Neuronal stem cell (in vitro differentiated cells): ENCODE data around the gene MT1H. TPM values are rescaled to one million over a fixed set of nuclear protein-coding genes. Genes with fewer than 3 reads are reported as not detected.
"Not testable (repeated sequence)": the region's sequence is repeated elsewhere in the genome, so short reads cannot be mapped to it uniquely, and the experiment has no call there.

Source experiments
- DNase-seq: peaks from one replicate; pipeline ENCODE4 v3.0.0-alpha.2; 2013; ENCODE audit warnings: low spot score
- H2AFZ ChIP-seq: one replicate; pipeline ENCODE4 v1.6.1; 2013; ENCODE audit warnings: mild to moderate bottlenecking, low read length, inconsistent platforms
- H2AK5ac ChIP-seq: 2 replicates; pipeline ENCODE4 v1.6.1; 2013; ENCODE audit warnings: low read depth, mild to moderate bottlenecking, inconsistent platforms, low read length, moderate library complexity, mixed read lengths
- H2BK120ac ChIP-seq: 2 replicates; pipeline ENCODE4 v1.6.1; 2013; ENCODE audit warnings: low read depth, mild to moderate bottlenecking, inconsistent platforms, low read length, moderate library complexity, mixed read lengths
- H2BK12ac ChIP-seq: one replicate; pipeline ENCODE4 v1.6.1; 2013; ENCODE audit warnings: low read length, inconsistent platforms
- H2BK15ac ChIP-seq: 2 replicates; pipeline ENCODE4 v1.6.1; 2013; ENCODE audit warnings: mild to moderate bottlenecking, low read length, inconsistent platforms, mixed read lengths
- H2BK5ac ChIP-seq: one replicate; pipeline ENCODE4 v1.6.1; 2013; ENCODE audit warnings: inconsistent platforms, mild to moderate bottlenecking, low read length, moderate library complexity
- H3K14ac ChIP-seq: one replicate; pipeline ENCODE4 v1.6.1; 2013; ENCODE audit warnings: low read length, inconsistent platforms
- H3K18ac ChIP-seq: 2 replicates; pipeline ENCODE4 v1.6.1; 2013; ENCODE audit warnings: low read length, inconsistent platforms
- H3K23ac ChIP-seq: 2 replicates; pipeline ENCODE4 v1.6.1; 2013; ENCODE audit warnings: low read depth, mild to moderate bottlenecking, mixed read lengths, low read length, inconsistent platforms; ENCODE audit not compliant: poor library complexity
- H3K27ac ChIP-seq: replicated peaks from 3 replicates; pipeline ENCODE4 v1.5.1; 2013; ENCODE audit warnings: low read length, inconsistent platforms
- H3K27me3 ChIP-seq, 3 experiments: 2 replicates each; pipeline ENCODE4 v1.6.1; 2013; ENCODE audit warnings: low read length in 3 of 3, mild to moderate bottlenecking in 2 of 3, inconsistent platforms in 1 of 3, low read depth in 1 of 3, mixed read lengths in 1 of 3, moderate library complexity in 1 of 3; ENCODE audit not compliant: control insufficient read depth in 3 of 3, insufficient read depth in 3 of 3
- H3K36me3 ChIP-seq, 2 donors: replicated peaks in 1 of 2; 2 replicates each; pipeline ENCODE4 v1.6.1; 2013; ENCODE audit warnings: low read length in 2 of 2; ENCODE audit not compliant: control insufficient read depth in 2 of 2, insufficient read depth in 2 of 2
- H3K4ac ChIP-seq: 2 replicates; pipeline ENCODE4 v1.6.1; 2013; ENCODE audit warnings: inconsistent platforms, mild to moderate bottlenecking, low read length, moderate library complexity
- H3K4me1 ChIP-seq, 2 donors: 1 replicate in 1 of 2; 2 replicates in 1 of 2; pipeline ENCODE4 v1.6.1; 2013; ENCODE audit warnings: low read length in 2 of 2, low read depth in 1 of 2; ENCODE audit not compliant: control insufficient read depth in 2 of 2, insufficient read depth in 1 of 2
- H3K4me2 ChIP-seq: one replicate; pipeline ENCODE4 v1.6.1; 2013; ENCODE audit warnings: mild to moderate bottlenecking, low read length, inconsistent platforms; ENCODE audit not compliant: insufficient read depth, poor library complexity, severe bottlenecking
- H3K4me3 ChIP-seq, 2 donors: 2 replicates each; pipeline ENCODE4 v1.5.1; 2013; ENCODE audit warnings: low read length in 2 of 2, mild to moderate bottlenecking in 2 of 2, inconsistent platforms in 1 of 2, moderate library complexity in 1 of 2
- H3K79me1 ChIP-seq: one replicate; pipeline ENCODE4 v1.6.1; 2013; ENCODE audit warnings: low read depth, mild to moderate bottlenecking, inconsistent platforms, low read length, moderate library complexity
- H3K9ac ChIP-seq: one replicate; pipeline ENCODE4 v1.6.1; 2013; ENCODE audit warnings: mild to moderate bottlenecking, low read depth, low read length, inconsistent platforms; ENCODE audit not compliant: poor library complexity
- H3K9me3 ChIP-seq, 2 donors: replicated peaks in 1 of 2; 2 replicates each; pipeline versions ENCODE3 to v1.6.1; 2013; ENCODE audit warnings: low read length in 2 of 2, mild to moderate bottlenecking in 2 of 2, inconsistent platforms in 1 of 2, low read depth in 1 of 2, mixed read lengths in 1 of 2, moderate library complexity in 1 of 2; ENCODE audit not compliant: control insufficient read depth in 2 of 2, insufficient read depth in 1 of 2
- H4K8ac ChIP-seq: one replicate; pipeline ENCODE4 v1.6.1; 2013; ENCODE audit warnings: low read depth, mild to moderate bottlenecking, inconsistent platforms, low read length, moderate library complexity
- H4K91ac ChIP-seq: one replicate; pipeline ENCODE4 v1.6.1; 2013; ENCODE audit warnings: low read length, low read depth, mild to moderate bottlenecking, inconsistent platforms; ENCODE audit not compliant: poor library complexity
- WGBS, 2 donors: extraction: QIAGEN DNeasy Blood & Tissue Kit; methylation state at CpG; one replicate each; pipeline ENCODE4 v1.1.7; 2013; ENCODE audit warnings: missing lambda C conversion rate in 2 of 2, mixed read lengths in 1 of 2; ENCODE audit not compliant: insufficient read length in 2 of 2, insufficient replicate concordance in 1 of 2; ENCODE audit errors: extremely low coverage in 2 of 2; 5-methylcytosine and 5-hydroxymethylcytosine counted together
- polyA plus RNA-seq, 2 experiments: library from polyadenylated mRNA; stranded (reverse); fragments of 200-250 nt; gene quantifications; one replicate each; pipeline ENCODE4 v1.2.3, GENCODE V29; 2013

The MT1H gene
- not detected for polyA plus RNA-seq (2013, experiment 1 of 2)
- polyA plus RNA-seq (2013, experiment 2 of 2): not detected

GRCh38 chr16:56669005-56669839, at the start of gene MT1H:
MT1H (plus strand) TSS chr16:56669814; CDS start chr16:56669885, 71 bp downstream.
- H3K9me3 ChIP-seq: peaks cover 0 to 2% of the 10 kb centered on the region in 2 donors
- no peak within 1 kb of the TSS for H3K9ac ChIP-seq
- H2BK5ac ChIP-seq: no peak within 1 kb of the TSS
- H3K36me3 ChIP-seq: no peaks in the 10 kb centered on the region
- no peak within 1 kb of the TSS for H2BK12ac ChIP-seq
- H2AK5ac ChIP-seq: no peak within 1 kb of the TSS
- H3K4ac ChIP-seq: no peak within 1 kb of the TSS
- H3K27ac ChIP-seq: no peak within 1 kb of the TSS
- H2BK15ac ChIP-seq: no peak within 1 kb of the TSS
- H3K4me3 ChIP-seq: no peak within 1 kb of the TSS
- no peaks in the 10 kb centered on the region for H3K79me1 ChIP-seq
- no peak for DNase-seq
- H3K18ac ChIP-seq: peak within 1 kb of the TSS; percentile 51
- H2AFZ ChIP-seq: no peak within 1 kb of the TSS
- no peak within 1 kb of the TSS for H3K14ac ChIP-seq
- no peak within 1 kb of the TSS for H4K8ac ChIP-seq
- H3K27me3 ChIP-seq: peaks cover 42 to 100% (median 96%) of the 10 kb centered on the region in 3 experiments
- H4K91ac ChIP-seq: no peak within 1 kb of the TSS
- no peak within 1 kb of the TSS for H3K4me2 ChIP-seq
- no peaks in the 10 kb centered on the region for H3K4me1 ChIP-seq
- WGBS, 2 donors: no CpG with 5 or more reads among the region's 38 CpGs
- H2BK120ac ChIP-seq: no peak within 1 kb of the TSS
- peak within 1 kb of the TSS; percentile 40 for H3K23ac ChIP-seq

DNA sequence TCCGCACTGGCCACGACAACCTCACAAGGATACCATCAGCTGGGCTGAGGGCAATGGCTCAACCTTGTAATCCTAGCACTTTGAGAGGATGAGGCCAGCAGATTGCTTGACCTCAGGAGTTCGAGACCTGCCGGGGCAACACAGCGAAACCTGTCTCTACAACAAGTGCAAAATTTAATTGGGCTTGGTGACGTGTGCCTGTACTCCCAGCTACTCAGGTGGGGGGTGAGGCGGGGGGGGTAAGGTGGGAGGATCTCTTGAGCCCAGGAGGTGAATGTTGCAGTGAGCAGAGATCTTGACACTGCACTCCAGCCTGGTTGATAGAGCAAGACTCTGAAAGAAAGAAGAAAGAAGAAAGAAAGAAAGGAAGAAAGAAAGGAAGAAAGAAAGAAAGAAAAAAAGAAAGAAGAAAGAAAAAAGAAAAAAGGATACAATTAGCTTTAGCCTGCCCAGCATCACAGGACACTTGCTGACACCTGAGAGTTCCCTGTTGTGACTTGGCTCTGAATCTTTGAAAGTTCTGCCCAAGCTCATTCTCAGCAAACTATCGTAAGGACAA, 49.2 kb upstream of the MT1H start:
- no CpG with 5 or more reads among the region's 8 CpGs for WGBS, 2 donors
- no peak overlapping the region for H3K18ac ChIP-seq
- H3K27me3 ChIP-seq: peaks cover 25 to 92% (median 64%) of the 10 kb centered on the region in 3 experiments

GRCh38 chr16:56621665-56622445, 47.8 kb upstream of the MT1H start:
- H3K4ac ChIP-seq, H4K8ac ChIP-seq, DNase-seq, H3K27ac ChIP-seq, H3K9me3 ChIP-seq, H2BK120ac ChIP-seq, H3K79me1 ChIP-seq, H3K14ac ChIP-seq, H3K23ac ChIP-seq, H3K18ac ChIP-seq, H2BK5ac ChIP-seq, H2AK5ac ChIP-seq, H4K91ac ChIP-seq, H3K4me2 ChIP-seq, H2BK12ac ChIP-seq, H2AFZ ChIP-seq, H3K4me3 ChIP-seq, H2BK15ac ChIP-seq, H3K36me3 ChIP-seq, H3K9ac ChIP-seq: not testable (repeated sequence)
- Histone ChIP-seq H3K27me3 (peaks cover 34 to 93% (median 68%) of the 10 kb centered on the region in 3 experiments), H3K4me1 (peaks cover 4 to 11% of the 10 kb centered on the region in 2 donors)
- WGBS, 2 donors: no CpG with 5 or more reads among the region's 4 CpGs

More for the DNA sequence above, 49.2 kb upstream of the MT1H start:
- H2AFZ ChIP-seq: no peak overlapping the region
- H2AK5ac ChIP-seq: no peak overlapping the region
- no peak overlapping the region for H4K8ac ChIP-seq
- H3K9ac ChIP-seq: no peak overlapping the region
- H3K14ac ChIP-seq: no peak overlapping the region
- no peak overlapping the region for H3K4ac ChIP-seq
- H3K27ac ChIP-seq: no peak overlapping the region
- no peak overlapping the region for H2BK5ac ChIP-seq
- H2BK12ac ChIP-seq: no peak overlapping the region
- no peak overlapping the region for H2BK15ac ChIP-seq
- H3K23ac ChIP-seq: no peak overlapping the region
- DNase-seq: no peak
- no peak overlapping the region for H3K4me2 ChIP-seq
- H3K4me3 ChIP-seq: no peak overlapping the region
- H4K91ac ChIP-seq: no peak overlapping the region
- peaks cover 0 to 11% of the 10 kb centered on the region in 2 donors for H3K4me1 ChIP-seq
- no peaks in the 10 kb centered on the region for H3K79me1 ChIP-seq
- no peaks in the 10 kb centered on the region for H3K36me3 ChIP-seq
- H2BK120ac ChIP-seq: no peak overlapping the region
- peaks cover 0 to 5% of the 10 kb centered on the region in 2 donors for H3K9me3 ChIP-seq
